HG03565 (cell line): Measurements from ENCODE around the gene SLC25A26.

Source experiments
- ATAC-seq: cut with Tn5 transposase; IDR thresholded peaks from one replicate; pipeline ENCODE4 v1.9.1; 2021; ENCODE audit warnings: mild to moderate bottlenecking, moderate library complexity; ENCODE audit not compliant: unreplicated experiment

Gene SLC25A26

DNA sequence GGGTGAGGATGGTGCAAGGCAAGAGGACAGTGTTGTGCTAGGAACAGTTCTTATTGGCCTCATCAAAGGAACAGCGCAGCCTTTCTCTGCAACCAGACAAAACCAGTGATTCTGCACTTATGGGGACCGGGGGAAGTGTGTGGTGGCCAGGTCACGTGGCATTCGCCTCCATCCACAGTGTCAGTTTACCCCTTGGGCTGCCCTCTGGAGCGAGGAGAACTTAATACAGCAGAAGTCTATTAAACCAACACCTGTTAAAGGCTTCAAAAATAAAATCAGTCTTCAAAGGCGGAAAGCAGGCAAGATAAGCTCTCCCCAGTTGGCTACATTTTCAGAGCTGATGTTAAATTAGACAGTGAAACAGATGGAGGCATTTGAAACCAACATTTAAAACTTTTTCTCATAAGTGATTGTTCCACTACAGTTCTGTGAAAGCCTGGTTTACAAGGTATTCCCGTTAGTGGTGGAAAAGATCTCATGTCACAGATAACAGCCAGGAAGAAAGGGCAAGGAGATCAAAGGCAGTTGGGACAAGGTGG lies 204.8 kb downstream of the SLC25A26 start:
- ATAC-seq = no peak

DNA sequence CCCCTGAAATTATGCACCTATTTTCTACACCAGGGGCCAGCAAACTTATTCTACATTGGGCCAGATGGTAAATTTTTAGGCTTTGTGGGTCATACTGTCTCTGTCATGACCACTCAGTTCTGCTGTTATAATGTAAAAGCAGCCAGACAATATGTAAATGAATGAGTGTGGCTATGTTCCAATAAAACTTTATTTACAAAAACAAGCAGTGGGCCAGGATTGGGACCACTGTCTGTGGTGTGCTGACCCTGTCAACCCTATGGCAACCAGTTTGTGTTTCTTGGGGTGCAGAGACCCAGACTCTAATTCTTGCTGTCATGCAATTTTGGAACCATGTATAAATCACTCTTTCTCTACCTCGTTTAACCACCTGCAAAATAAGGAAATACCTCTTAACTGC lies 205.3 kb downstream of the SLC25A26 start:
- no peak for ATAC-seq

DNA sequence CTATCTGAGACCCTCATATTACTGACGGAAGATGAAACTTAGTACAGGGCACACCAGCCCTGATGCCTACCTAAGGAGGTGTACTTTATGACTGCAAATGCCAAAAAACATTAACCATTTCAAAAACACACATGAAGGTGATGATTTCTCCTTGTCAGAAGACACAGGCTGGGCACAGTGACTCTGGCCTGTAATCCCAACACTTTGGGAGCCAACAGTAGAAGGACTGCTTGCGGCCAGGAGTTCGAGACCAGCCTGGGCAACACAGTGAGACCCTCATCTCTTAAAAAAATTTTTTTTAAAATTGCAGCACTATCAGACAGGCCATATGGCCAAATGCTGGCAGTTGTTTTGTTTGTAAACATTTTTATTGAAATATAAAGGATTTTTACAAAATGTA lies 206.6 kb downstream of the SLC25A26 start:
- no peak for ATAC-seq

DNA sequence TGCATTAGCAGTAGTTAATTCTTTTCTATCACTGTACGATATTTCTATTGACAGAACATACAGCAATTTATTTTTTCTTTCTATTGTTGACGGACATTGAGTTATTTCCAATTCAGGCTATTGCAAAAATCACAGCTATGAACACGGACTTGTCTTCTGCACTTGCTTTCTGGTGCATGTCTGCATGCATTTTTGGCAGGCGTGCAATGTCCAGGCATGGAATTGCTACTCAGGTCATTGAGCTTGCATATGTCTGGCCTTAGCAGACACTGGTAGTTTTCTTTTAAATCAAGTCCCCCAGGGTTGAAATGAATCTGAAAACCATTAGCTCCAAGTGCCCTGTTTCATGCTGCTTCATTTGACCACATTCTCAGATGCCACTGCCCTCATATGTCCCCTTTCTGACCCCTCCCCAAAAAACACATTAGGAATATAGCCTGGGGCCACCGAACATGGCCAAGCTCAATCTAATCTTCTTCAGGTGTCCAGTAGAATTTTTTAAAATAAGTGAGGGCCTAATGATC lies 207.2 kb downstream of the SLC25A26 start:
- no peak for ATAC-seq
